Activated CD8-positive, alpha-beta T cell treated with anti-CD3 and anti-CD28 coated beads, Interleukin-2, amount 10 ng/mL, durations not matched to agents 7 days and 5 days (primary cell): ENCODE results near the gene SCD5. TPM values are rescaled to one million over a fixed set of nuclear protein-coding genes. Genes with fewer than 3 reads are reported as not detected.

Experiments
- ATAC-seq: fragments of 150-1000 bp; cut with Tn5 transposase; one replicate; pipeline ENCODE4 v1.10.0; 2021; ENCODE audit warnings: moderate library complexity
- CTCF ChIA-PET: fragments of 350-600 bp; sonication (Branson Sonifier 250); formaldehyde crosslinking; loops from one replicate; lab custom pipeline; 2021; ENCODE audit warnings: antibody characterized with exemption; lab: Charles Lee
- POLR2A ChIA-PET: fragments of 350-600 bp; sonication (Branson Sonifier 250); formaldehyde crosslinking; loops from one replicate; lab custom pipeline; 2021; ENCODE audit warnings: antibody characterized with exemption; lab: Charles Lee
- DNase-seq: peaks from one replicate; pipeline ENCODE4 v3.0.0-alpha.2; 2020
- H3K27ac Mint-ChIP-seq: one replicate; pipeline ENCODE4 v1.8.0; 2021; ENCODE audit warnings: mild to moderate bottlenecking, mixed read lengths
- H3K27me3 Mint-ChIP-seq: one replicate; pipeline ENCODE4 v1.8.0; 2021; ENCODE audit warnings: low read depth, mixed read lengths
- H3K36me3 Mint-ChIP-seq: one replicate; pipeline ENCODE4 v1.8.0; 2021; ENCODE audit warnings: low read depth, mixed read lengths
- H3K4me1 Mint-ChIP-seq: one replicate; pipeline ENCODE4 v1.8.0; 2021; ENCODE audit warnings: low read depth, mixed read lengths
- H3K4me3 Mint-ChIP-seq: one replicate; pipeline ENCODE4 v1.8.0; 2021; ENCODE audit warnings: mild to moderate bottlenecking, mixed read lengths
- H3K9me3 Mint-ChIP-seq: one replicate; pipeline ENCODE4 v1.8.0; 2022; ENCODE audit warnings: mixed read lengths; ENCODE audit not compliant: insufficient read depth
- total RNA-seq, 2 experiments: library from RNA; stranded (reverse); gene quantifications; one replicate each; pipeline ENCODE4 v1.2.3, GENCODE V29; 2021

The SCD5 gene
- total RNA-seq, 2 experiments from 2014 or later, result 2.9 to 3.1 TPM

- peaks cover 4% of the 10 kb centered on the region for H3K27me3 Mint-ChIP-seq
- H3K27ac Mint-ChIP-seq, result no peak overlapping the region
- no peaks in the 10 kb centered on the region for H3K36me3 Mint-ChIP-seq
- ATAC-seq (no peak), DNase-seq (no peak)
- H3K9me3 Mint-ChIP-seq, result no peaks in the 10 kb centered on the region
- POLR2A ChIA-PET, result no interaction called here
- H3K4me3 Mint-ChIP-seq, result no peak overlapping the region
- CTCF ChIA-PET, result no interaction called here
- no peaks in the 10 kb centered on the region for H3K4me1 Mint-ChIP-seq
Measured at GRCh38 chr4:82694046-82694445, 104.5 kb downstream of the SCD5 start.

DNA sequence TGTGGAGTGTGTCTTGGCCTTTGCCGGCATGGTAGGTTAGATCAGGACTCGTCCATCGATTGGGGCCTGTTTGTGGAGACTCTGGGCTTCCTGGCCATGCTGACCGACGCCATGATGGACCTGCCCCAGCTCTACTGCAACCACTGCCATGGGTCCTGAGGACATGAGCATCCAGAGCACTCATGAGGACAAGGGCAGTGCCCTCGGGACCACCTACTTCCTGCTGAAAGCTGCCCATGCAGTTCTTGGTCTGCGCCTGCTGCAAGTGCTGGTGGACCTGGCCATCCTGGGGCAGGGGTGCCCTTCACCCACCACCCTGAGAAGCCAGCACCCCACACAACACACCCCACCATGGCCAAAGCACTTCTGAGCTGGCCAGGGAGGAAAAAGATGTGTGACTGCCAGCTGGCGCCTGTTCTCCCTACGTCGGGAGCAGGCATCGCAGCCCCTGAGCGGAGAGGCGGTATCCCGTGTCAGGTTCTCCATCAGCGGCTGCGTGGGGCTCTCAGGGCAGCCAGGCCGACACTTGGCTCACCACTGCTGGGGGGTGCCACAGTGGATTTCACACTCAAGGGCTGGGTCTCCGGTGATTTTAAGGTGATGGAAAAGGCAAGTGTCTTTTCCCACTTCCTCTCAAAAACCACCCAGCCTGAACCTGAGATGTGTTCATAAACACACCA, 106.4 kb downstream of the SCD5 start:
- no peak for ATAC-seq
- H3K27ac Mint-ChIP-seq, result no peak overlapping the region
- peaks cover 8% of the 10 kb centered on the region for H3K27me3 Mint-ChIP-seq
- no peak for DNase-seq
- no peaks in the 10 kb centered on the region for H3K4me1 Mint-ChIP-seq
- ChIA-PET POLR2A (no interaction called here), CTCF (interaction anchor here (0.9 kb wide), 1 partner anchor 47 kb away, joined by 3 read pairs; no protein-coding TSS in a partner anchor)
- H3K9me3 Mint-ChIP-seq, result no peaks in the 10 kb centered on the region
- H3K36me3 Mint-ChIP-seq, result no peaks in the 10 kb centered on the region
- no peak overlapping the region for H3K4me3 Mint-ChIP-seq

GRCh38 chr4:82691431-82691830, 107.2 kb downstream of the SCD5 start:
- ATAC-seq, result no peak

GRCh38 chr4:82688091-82688795, 110.4 kb downstream of the SCD5 start:
- CTCF ChIA-PET, result interaction anchor here (0.7 kb wide), 1 partner anchor 18 kb away, joined by 3 read pairs; no protein-coding TSS in a partner anchor
- ATAC-seq, result no peak
- no peak for DNase-seq
- H3K9me3 Mint-ChIP-seq, result no peaks in the 10 kb centered on the region
- peaks cover 12% of the 10 kb centered on the region for H3K27me3 Mint-ChIP-seq
- H3K4me3 Mint-ChIP-seq, result no peak overlapping the region
- POLR2A ChIA-PET, result no interaction called here
- no peaks in the 10 kb centered on the region for H3K4me1 Mint-ChIP-seq
- H3K27ac Mint-ChIP-seq, result no peak overlapping the region
- H3K36me3 Mint-ChIP-seq, result no peaks in the 10 kb centered on the region

More at GRCh38 chr4:82691431-82691830, 107.2 kb downstream of the SCD5 start:
- CTCF ChIA-PET, result interaction anchor here (0.9 kb wide), 1 partner anchor 48 kb away, joined by 3 read pairs; no protein-coding TSS in a partner anchor
- Mint-ChIP-seq H3K27ac (no peak overlapping the region), H3K9me3 (no peaks in the 10 kb centered on the region), H3K27me3 (peaks cover 8% of the 10 kb centered on the region), H3K4me1 (no peaks in the 10 kb centered on the region), H3K4me3 (no peak overlapping the region), H3K36me3 (no peaks in the 10 kb centered on the region)
- POLR2A ChIA-PET, result no interaction called here
- DNase-seq, result no peak

DNA sequence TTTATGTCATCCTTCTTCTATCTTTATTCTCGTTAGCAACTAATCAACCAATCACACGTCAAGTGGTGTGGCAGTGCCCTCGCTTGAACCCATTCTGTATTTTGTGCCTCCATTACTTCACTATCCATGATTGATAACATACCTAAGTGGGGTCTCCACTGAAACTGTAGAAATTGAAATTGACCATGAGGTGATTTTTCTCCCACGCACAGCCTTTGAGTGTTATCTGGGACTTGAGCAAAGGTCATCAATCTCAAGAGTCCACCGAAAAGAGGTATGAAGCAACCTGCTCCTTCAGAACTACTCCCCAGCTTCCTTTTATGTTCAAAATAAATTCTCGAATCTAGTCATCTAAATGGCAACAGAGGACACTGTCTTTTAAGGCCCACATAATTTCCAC, 111.1 kb downstream of the SCD5 start:
- DNase-seq (no peak), ATAC-seq (no peak)
- Mint-ChIP-seq H3K27me3 (peaks cover 14% of the 10 kb centered on the region), H3K9me3 (no peaks in the 10 kb centered on the region), H3K36me3 (no peaks in the 10 kb centered on the region), H3K4me3 (no peak overlapping the region), H3K27ac (no peak overlapping the region), H3K4me1 (no peaks in the 10 kb centered on the region)
- CTCF ChIA-PET, result interaction anchor here (0.7 kb wide), 1 partner anchor 19 kb away, joined by 3 read pairs; no protein-coding TSS in a partner anchor
- POLR2A ChIA-PET, result no interaction called here

- no peak overlapping the region for H3K4me3 Mint-ChIP-seq
- ChIA-PET CTCF (no interaction called here), POLR2A (no interaction called here)
- peaks cover 3% of the 10 kb centered on the region for H3K4me1 Mint-ChIP-seq
- H3K36me3 Mint-ChIP-seq, result no peaks in the 10 kb centered on the region
- no peak overlapping the region for H3K27ac Mint-ChIP-seq
- no peaks in the 10 kb centered on the region for H3K9me3 Mint-ChIP-seq
- ATAC-seq, result no peak
- peaks cover 6% of the 10 kb centered on the region for H3K27me3 Mint-ChIP-seq
- DNase-seq, result no peak
Measured at GRCh38 chr4:82681754-82682153, 116.8 kb downstream of the SCD5 start.

DNA sequence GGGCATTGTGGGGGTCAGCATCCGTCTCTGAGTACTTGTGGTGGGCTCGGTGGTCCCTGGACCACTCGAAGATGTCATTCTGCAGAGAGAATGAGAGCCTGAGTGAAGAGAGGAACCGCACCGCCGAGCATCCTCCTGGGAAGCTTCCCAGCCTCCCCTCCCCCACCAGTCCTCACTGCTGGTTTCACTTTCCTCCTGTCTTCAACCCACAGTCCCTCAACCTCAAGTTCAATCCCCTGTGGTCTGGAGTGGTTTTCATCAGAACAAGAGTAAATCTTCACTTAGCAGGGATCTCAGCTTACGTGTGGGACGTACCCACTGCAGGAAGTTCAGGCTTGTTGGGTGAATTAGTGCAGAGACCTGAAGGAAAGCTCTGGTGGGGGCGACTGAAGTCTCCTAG, 117.8 kb downstream of the SCD5 start:
- H3K27ac Mint-ChIP-seq, result no peak overlapping the region
- no peaks in the 10 kb centered on the region for H3K9me3 Mint-ChIP-seq
- peaks cover 6% of the 10 kb centered on the region for H3K27me3 Mint-ChIP-seq
- no peaks in the 10 kb centered on the region for H3K36me3 Mint-ChIP-seq
- ATAC-seq, result no peak
- POLR2A ChIA-PET, result no interaction called here
- no peak overlapping the region for H3K4me3 Mint-ChIP-seq
- H3K4me1 Mint-ChIP-seq, result peaks cover 3% of the 10 kb centered on the region
- CTCF ChIA-PET, result no interaction called here
- DNase-seq, result no peak

DNA sequence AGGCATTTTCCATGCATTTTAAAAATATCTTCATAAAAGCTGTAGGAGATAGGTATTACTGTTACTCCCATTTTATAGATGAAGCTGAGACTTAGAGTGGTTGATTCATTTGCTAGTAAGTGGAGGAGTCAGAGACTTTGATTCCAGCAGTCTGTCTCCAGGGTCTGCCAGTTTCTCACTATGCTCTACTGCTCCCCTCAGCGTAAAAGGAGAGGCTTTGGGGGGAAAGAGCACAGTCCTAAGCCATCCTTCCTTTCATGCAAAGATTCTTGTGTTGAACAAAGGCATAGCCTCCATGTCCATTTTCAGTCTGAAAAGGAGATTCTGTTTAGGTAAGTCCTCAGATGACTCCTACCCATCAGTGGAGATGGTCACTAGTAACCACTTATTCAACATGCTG, 119.1 kb downstream of the SCD5 start:
- Mint-ChIP-seq H3K27ac (no peak overlapping the region), H3K27me3 (peaks cover 9% of the 10 kb centered on the region), H3K9me3 (no peaks in the 10 kb centered on the region), H3K36me3 (no peaks in the 10 kb centered on the region), H3K4me3 (no peak overlapping the region), H3K4me1 (peaks cover 3% of the 10 kb centered on the region)
- ATAC-seq (no peak), DNase-seq (no peak)
- CTCF ChIA-PET, result no interaction called here
- POLR2A ChIA-PET, result no interaction called here

DNA sequence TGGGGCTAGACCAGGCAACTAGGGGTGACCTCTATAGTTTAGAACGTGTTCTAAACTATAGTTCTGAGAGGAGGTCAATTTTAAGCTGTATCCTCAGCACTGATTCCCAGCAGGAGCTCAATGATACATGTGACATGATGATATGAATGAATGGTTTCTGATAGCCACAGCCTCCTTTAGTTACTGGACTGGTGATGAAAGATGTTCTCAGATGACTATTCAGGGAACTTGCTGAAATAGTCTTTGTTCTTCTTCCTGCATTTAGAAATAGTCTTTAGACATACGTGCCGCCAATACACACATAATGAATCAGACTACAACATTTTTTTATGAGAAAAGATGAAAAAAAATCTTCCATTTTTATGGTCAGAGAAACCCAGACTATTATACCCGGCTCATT, 120.5 kb downstream of the SCD5 start:
- Mint-ChIP-seq H3K4me1 (peaks cover 3% of the 10 kb centered on the region), H3K9me3 (no peaks in the 10 kb centered on the region), H3K36me3 (no peaks in the 10 kb centered on the region), H3K27ac (no peak overlapping the region), H3K4me3 (no peak overlapping the region), H3K27me3 (peaks cover 13% of the 10 kb centered on the region)
- ChIA-PET POLR2A (no interaction called here), CTCF (no interaction called here)
- ATAC-seq, result no peak
- DNase-seq, result no peak

DNA sequence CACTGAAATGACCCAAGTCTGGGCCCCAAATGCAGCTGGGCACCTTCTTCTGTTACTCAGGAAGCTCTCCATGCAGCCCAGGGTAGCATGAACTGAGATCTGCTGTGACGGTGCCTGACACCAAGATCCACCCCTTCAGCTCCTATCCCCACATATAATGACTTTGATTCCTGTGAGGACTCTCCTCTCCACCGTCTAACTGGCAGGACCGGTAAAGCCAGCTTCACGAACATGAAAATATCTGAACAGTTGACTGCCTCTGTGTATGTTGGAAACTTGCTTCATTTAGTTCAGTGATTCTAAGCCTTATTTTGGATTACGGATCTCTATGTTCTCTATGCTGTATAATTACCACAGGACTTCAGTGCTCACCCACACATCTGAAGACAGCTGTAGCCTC, 121.3 kb downstream of the SCD5 start:
- Mint-ChIP-seq H3K36me3 (no peaks in the 10 kb centered on the region), H3K27me3 (peaks cover 10% of the 10 kb centered on the region), H3K4me3 (no peak overlapping the region), H3K9me3 (no peaks in the 10 kb centered on the region), H3K4me1 (peaks cover 3% of the 10 kb centered on the region), H3K27ac (no peak overlapping the region)
- ATAC-seq, result no peak
- CTCF ChIA-PET, result no interaction called here
- DNase-seq, result no peak
- POLR2A ChIA-PET, result no interaction called here

DNA sequence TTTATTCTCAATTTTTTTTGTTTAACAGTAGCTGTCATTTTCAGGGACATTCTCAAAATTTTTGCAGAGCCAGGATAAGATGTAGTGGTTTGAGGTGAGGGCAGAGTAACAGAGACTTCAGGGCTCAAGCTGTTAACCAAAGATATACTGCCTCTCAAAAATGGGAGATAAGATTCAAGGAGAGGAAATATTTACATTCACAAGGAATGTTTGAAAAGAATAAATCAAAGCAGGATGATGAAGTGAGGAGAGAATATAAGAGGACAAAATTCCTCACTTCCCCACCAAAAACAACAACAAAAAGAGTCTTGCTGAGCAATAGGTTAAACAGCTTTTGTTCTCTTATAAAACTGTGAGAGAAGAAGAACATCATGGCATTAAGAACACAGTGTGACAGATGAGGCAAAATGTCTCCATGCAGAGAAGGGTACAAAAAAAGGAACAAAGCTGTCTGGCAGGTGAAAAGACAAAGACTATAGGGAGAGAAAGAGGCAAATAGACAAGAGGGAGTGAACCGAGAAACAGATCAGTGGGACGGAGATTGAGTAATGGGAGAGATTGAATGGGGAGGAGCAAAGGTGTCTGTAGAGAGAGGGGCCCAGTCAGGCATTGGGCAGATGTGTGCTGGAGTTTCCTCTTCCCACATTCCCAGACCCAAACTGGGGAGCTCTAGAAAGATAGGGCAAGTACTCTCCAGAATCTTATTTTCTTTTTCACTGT, 130.7 kb downstream of the SCD5 start:
- Mint-ChIP-seq H3K9me3 (no peaks in the 10 kb centered on the region), H3K36me3 (no peaks in the 10 kb centered on the region), H3K4me3 (no peak overlapping the region)

More for the DNA sequence above, 130.7 kb downstream of the SCD5 start:
- CTCF ChIA-PET, result no interaction called here
- Mint-ChIP-seq H3K27ac (no peak overlapping the region), H3K27me3 (peaks cover 19% of the 10 kb centered on the region), H3K4me1 (no peaks in the 10 kb centered on the region)
- ATAC-seq (no peak), DNase-seq (no peak)
- POLR2A ChIA-PET, result no interaction called here
